ENCODE measurements around the gene PHLPP1.

The PHLPP1 gene

GRCh38 chr18:63003899-63004298 is 288.6 kb downstream of the PHLPP1 start:
- DNase-seq (ENCODE audit: low read depth in 2 of 2) = no peak

DNA sequence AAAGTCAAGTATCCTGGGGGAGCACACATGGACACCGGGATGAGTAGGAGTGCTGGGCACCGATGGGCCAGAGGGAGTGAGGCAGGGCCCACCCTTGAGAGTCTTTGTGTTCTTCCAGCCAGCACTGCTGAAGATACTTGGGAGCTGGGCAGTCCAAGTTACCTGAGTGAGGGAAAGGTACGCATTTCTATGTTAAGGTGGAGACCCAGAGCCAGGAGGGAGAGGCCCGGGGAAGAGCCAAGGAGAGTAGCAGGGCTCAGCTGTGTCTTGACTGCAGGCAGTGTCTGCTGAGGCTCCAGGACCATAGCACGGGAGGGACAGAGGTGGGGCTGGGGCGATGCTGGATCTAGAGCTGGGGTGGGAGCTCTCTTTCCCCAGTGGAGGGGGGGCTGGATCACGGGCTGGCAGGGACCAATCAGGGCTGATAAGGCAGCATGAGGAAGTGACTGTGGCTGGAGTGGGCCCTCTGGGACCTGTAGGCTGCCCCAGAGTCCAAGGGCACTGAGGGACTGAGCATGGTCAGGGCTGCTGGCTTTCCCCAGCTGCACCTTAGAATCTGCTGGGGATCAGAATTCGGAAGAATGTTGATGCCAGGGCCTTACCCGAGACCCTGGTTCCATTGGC is 289.2 kb downstream of the PHLPP1 start:
- DNase-seq (ENCODE audit: low read depth in 2 of 2) = no peak

- no peak for DNase-seq (ENCODE audit: low read depth in 2 of 2)
These were observed 290.0 kb downstream of the PHLPP1 start for GRCh38 chr18:63005306-63005705.

DNA sequence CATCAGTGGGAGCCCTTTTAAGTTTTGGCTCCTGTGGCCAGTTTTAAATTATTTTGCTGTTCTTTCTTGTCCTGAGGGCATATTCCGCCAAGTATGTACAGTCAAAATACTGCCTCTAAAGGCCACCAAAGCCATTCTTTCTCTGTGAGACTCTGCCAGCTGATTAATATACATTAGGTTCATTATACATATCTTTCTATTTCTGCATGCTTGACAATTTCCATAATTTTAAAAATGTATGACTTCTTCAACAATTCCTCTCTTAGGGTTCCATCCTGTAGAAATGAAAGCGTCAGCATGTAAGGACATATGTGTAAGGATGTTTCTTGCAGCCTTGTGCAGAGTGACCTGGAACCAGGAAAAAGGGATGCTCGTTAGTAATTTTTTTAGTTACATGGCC is 291.9 kb downstream of the PHLPP1 start:
- DNase-seq (ENCODE audit: low read depth in 2 of 2) = no peak

DNA sequence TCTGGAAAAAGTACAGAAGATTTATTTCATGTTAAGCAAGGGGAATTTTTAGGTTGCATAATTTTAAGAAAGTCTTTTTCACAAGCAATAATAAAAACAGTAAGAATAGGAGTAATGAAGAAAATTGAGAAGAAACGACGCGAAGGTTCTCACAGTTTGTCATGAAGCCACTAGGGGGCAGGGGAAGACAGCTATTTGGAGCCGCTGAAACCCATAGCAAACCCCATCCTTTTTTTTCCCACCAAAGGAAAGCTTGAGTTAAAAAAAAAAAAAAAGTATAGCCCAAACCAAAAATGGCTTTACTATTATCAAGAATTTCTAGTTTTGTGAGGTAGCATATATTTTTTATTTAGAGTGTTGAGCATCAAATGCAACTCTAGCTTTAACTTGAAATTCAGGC is 300.9 kb downstream of the PHLPP1 start:
- peak in 1 of 2 donors; percentile 29 for DNase-seq (ENCODE audit: low read depth in 2 of 2)

DNA sequence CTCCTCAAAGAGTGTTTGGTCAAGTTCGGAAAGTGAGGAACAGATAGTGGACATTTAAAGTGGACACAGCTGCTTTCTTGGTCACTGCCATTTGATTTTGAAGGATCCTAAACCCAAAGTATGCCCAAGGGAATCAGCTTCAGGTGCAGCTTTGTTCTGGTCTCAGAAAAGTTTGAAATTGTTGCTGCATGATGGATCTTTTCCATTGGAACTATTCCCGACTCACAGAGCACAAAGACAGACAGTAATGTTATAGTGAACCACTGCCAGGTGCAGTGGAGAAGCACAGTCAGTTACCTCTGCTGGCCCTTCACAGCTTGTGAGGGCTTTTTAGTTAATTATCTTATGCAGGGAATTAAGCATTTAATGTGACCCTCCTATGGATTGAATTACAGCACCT is 301.7 kb downstream of the PHLPP1 start:
- DNase-seq (ENCODE audit: low read depth in 2 of 2) = no peak

- no peak for DNase-seq (ENCODE audit: low read depth in 2 of 2)
These were observed 302.6 kb downstream of the PHLPP1 start for GRCh38 chr18:63017977-63018376.

- no peak for DNase-seq (ENCODE audit: low read depth in 2 of 2)
These were observed 307.2 kb downstream of the PHLPP1 start for GRCh38 chr18:63022429-63023022.

DNA sequence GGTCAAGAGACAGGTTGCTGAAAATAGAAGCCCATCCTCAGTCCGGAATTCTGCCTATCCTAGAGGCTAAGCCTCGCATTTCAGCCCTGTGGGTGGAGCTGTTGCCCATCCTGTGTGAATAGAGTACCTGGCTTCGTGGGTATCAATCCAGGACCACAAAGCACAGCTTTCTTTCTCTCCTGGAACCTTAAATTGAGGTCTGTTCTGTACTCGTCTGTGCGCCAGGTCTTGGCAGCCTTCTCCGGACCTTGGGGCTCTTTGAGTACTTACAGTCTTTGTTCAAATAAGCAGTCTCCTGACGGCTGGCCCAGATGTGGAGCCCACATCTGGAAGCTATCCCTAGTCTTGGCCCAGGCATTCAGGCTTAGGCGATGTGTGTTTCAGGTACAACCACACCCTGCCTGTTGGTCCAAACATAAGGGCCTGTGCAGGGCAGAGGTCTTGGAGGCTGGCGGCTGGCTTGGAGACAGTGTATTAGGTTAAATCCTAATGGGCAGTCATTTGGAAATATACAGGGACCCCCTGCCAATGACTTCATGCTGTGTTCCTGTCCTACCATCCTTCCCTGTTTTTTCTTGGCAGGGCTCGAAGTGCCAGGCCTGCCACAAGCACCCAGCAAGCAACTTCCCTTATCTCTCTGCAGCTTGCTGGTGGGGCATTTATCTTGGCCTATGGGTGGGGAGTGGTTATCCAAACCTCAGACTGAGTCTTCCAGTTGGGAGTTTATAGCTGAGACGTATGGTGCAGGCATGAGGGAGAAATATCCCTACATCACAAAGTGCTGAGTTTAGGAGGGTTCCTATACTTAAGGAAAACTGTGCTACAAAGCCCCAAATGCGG is 310.1 kb downstream of the PHLPP1 start:
- DNase-seq (ENCODE audit: low read depth in 2 of 2) = no peak

DNA sequence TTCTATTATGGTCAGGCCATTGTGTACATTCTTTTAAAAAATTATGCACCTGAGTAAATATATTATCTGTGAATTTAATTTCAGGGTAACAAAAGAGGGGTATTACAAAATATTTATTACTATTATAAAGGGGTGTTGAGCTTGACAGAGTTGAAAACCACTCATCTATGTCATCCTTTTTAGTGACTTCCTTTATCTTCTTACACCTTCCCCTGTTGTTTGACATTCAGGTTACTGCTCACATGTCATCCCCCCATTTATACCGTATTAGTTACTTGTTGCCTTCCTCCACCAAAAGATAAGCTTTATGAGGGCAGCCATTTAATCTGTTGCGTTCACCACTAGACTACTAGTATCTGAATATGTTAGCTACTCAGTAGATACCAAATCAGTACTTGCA is 313.0 kb downstream of the PHLPP1 start:
- DNase-seq (ENCODE audit: low read depth in 2 of 2) = no peak

All from stimulated activated CD4-positive, alpha-beta T cell treated with anti-CD3 and anti-CD28 coated beads, Interleukin-1b, Interleukin-23, amount 100 ng/mL, for 1 hour (primary cell).